HG03135 (cell line): ENCODE data around the gene TXLNG.
"Not testable (repeated sequence)": the region's sequence is repeated elsewhere in the genome, so short reads cannot be mapped to it uniquely, and the experiment has no call there.

Experiments used
- ATAC-seq: cut with Tn5 transposase; IDR thresholded peaks from one replicate; pipeline ENCODE4 v1.9.1; 2021; ENCODE audit warnings: mild to moderate bottlenecking, moderate library complexity; ENCODE audit not compliant: unreplicated experiment

Gene TXLNG

DNA sequence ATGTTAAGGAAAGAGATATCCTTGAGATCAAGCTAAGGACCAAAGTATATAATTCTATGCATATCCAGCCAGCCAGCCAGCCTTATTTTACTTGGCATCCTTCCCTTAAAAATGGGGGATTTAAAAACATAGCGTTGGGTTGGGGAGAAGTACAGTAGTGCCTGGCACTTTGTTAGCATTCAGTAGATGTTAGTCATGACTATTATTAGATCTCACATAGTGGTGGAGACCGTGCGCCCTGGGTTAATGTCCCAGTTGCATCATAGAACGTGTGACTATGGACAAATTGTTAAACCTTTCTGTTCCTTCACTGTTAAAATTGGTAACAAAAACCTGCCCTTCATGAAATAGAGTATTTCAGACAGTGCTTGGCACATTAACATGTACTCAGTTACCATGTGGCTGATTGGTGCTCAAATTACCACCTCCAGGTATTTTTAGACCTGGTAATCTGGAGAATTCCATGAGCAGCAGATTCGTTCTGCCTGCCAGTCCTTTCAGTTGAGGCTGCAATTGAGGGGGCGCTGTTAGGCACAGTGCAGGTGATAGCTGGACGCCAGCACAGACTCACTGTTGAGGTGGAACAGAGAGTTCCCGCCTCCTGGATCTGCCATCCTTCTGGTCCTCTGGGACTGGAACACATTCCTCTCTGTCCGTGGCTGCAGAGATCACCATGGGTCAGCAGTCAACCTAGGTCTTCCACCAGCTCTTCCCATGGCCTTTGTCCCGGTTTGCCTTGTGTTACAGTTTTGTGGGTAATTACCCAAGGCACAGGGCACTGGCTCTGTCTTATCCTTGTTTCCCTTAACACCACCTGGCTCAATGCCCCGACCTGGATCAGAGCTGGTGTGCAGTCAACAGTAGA, 52.2 kb downstream of the TXLNG start:
- ATAC-seq: no peak

DNA sequence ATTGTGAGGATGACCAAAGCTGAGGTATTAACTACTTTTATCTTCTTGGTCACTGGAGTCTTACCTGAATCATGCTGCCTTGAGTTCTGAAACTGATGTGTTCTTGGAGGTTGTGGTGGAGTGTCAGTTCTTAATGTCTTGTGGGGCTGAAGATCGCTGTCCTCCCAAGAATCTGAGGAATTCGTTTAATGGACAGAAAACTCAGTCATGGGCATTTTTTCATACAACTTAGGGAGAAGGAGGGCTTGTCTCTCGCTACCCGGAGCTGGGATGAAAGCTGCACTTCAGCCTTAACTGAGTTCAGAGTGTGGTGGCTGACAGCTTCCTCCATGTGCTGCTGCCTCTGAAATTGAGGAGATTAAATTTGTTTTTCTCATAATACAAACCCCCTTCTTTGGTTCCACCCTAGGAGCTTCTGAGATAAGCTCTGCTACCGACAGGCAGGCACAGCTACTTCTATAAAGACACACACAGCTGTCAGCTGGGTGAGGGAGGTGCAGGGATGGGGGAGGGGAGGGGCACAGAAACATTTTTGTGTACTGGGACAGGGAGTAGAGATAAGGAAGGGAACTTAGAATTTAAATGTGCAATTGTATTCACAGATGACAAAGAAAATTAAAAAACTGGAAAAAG, 53.1 kb downstream of the TXLNG start:
- no peak for ATAC-seq

- no peak for ATAC-seq
Measured at GRCh38 chrX:16839852-16840460, 53.7 kb downstream of the TXLNG start.

- no peak for ATAC-seq
Measured at GRCh38 chrX:16842684-16843083, 56.4 kb downstream of the TXLNG start.

DNA sequence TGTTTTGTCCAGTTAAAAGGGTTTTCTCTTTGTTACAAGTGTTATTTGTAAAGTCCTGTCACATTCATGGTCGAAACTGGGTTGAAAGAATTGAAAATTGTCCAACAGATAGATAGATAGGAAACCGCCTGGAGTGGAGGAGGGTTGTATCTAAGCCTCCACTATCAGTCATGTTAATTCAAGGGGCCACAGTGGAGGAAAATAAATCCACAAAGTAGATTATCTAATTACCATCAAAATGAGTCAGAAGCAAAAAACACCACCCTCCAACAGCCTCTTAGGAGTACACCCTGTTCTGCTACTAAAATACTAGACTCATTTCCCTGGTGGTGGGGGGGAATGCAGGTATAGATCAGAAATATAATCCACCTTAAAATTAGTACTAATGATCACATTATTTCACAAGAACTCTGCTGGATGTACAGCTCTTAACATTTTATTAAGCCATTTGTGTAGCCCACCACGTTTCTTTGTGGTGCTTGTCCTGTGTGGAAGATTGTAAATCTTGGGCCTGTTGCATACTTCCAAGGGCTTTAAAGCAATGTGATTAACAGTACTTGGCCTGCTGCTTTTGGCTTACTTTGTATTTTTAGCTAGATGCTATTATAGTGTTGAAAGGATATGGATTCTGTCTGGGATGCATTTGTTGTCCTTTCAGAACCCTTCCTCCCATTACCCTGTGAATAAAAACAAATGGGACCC, 57.1 kb downstream of the TXLNG start:
- ATAC-seq: no peak

DNA sequence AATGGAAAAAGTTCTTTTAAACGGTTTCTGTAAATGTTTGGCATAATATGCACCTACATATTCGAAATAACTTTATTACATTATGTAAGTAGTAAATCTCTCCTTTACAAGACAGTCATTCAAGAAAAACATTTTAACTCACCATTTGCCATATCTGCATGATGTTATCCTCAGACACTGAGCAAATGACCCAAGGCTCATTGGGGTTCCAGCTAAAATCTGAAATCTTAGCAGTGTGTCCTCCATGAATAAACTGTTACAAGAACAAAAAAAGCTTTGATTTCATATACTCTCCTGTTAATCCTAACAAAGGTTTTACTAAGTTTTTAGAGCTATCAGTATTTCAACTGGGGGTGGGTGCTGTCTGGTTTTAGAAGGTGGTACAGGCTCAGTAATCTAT, 59.4 kb downstream of the TXLNG start:
- no peak for ATAC-seq

DNA sequence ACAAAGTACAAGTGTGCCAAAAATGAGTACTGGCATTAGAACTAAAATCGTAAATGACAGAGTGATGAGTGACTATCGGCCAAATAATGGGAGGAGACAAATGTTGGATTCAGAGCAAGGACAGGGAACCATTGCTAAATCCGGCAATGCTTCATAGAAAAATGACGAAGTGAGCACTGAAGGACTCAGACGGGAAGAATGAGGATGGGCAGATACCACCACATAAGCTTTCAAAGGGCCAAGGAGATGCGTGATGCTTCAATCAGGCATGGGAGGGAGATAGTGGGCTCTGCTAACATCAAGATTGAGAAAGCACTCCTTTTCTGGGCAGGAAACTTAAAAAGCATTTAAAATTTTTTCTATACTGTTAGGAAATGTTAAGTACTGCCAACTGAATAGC, 62.3 kb downstream of the TXLNG start:
- ATAC-seq: no peak

DNA sequence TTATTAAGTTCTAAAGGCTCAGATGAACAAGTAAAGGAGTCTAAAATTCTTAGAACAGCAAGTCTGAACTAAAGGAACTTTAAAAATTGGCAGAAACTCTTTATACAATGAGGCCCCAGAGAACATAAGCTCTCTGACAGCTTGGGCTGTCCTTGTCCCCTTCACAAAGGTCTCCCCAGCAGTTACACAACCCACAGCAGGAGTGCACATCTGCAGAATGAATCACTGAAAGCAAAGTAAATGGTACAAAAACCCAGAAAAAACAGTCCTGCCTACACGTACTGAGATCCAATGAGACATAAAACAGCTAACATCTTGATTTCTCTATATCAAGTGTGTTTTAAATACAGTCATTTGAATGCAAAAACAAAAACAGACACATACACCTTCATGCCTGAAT, 65.2 kb downstream of the TXLNG start:
- no peak for ATAC-seq

DNA sequence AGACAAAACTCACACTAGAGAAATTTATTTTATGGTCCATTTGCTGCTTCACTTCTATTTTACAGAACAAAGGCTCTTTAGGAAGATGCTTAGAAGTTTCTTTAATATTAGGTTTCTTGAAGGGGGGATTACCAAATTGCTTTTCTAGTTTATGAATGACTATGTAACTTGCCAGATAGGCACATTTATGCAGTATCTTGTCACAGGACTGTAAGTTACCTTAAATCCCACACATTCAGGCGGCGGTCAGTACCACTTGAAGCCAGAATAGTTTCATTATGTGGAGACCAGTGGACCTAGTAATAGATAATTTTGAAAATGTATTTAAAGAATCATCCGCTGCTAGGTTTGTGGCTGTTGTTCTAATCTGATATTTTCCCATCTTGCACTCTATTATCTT, 65.6 kb downstream of the TXLNG start:
- ATAC-seq: no peak

DNA sequence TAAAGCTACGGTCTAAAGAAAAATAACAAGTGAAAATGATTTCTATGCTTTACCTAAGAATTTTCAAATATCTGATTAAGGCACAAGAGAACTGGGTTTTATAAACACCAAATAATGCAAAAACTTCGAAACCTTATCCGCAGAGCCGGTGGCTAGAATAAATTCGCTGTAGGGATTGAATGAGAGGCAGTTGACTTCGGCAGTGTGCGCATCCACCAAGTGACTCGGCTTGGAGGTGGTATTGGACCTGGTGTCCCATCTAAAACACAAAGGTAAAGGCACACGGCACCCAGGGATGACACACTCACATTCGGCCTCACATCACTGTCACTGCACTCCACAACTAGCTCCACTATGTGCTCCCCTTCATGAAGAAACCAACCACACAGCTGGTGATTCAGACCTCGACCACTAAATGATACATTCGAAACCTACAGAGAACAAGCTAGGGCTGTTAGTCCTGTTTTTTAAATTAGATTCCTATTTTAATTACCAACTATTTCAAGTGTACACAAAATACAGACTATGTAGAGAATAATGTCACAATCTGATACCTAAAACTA, 66.4 kb downstream of the TXLNG start:
- no peak for ATAC-seq

- no peak for ATAC-seq
Measured at GRCh38 chrX:16853537-16853936, 67.3 kb downstream of the TXLNG start.

DNA sequence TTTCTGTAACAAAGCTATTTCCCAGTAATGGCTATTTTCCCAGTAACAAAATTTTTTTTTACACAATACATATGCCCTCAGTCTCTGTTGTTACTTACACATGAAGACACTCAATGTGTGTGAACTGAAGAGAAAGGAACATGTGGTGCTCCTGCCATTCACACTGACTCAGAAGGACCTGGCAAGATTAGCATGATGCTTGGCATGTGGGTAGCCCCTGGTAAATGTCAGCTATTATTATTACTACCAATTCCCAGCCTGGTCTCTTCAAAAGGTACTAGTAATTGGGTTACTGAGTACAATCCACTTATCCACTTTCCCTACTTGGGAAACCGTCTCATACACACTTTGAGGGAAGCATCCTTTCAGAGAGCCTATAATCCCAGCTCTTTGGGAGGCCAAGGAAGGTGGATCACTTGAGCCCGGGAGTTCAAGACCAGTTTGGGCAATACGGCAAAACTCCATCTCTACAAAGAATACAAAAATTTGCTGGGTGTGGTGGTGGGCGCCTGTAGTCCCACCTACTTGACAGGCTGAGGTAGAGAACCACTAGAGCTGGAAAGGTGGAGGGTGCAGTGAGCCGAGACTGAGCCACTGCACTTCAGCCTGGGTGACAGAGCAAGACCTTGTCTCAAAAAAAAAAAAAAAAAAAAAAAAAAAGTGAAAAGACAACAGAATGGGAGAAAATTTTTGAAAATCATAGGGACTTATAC, 69.3 kb downstream of the TXLNG start:
- no peak for ATAC-seq

DNA sequence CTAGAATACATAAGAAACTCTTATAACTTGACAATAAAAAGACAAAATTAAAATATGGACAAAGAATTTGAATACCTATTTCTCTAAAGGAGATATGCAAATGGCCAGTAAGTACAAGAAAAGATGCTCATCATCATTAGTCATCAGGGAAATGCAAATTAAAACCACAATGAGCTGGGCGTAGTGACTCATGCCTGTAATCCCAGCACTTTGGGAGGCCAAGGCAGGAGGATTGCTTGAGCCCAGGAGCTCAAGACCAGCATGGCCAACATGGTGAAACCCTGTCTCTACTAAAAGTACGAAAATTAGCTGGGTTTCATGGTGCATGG, 69.8 kb downstream of the TXLNG start:
- not testable (repeated sequence) for ATAC-seq

GRCh38 chrX:16856744-16857143, 70.5 kb downstream of the TXLNG start:
- ATAC-seq: no peak

DNA sequence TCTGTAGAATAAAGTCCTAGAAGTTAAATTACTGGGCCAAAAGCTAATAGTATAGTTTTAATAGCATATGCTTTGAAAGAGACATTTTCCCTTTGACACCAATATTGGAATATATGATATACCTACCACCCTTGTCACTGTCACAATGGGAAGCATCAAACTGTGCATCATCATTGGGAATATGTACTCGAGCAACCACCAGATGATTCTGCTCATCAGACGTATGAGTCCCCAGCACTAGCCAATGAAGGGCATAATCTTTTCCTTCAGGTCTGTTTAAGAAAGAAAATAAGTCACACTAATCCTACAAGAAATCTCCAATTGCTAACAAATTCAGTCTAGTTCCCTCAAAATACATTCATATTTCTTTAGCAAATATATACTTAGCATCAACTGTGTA, 76.6 kb downstream of the TXLNG start:
- ATAC-seq: no peak

DNA sequence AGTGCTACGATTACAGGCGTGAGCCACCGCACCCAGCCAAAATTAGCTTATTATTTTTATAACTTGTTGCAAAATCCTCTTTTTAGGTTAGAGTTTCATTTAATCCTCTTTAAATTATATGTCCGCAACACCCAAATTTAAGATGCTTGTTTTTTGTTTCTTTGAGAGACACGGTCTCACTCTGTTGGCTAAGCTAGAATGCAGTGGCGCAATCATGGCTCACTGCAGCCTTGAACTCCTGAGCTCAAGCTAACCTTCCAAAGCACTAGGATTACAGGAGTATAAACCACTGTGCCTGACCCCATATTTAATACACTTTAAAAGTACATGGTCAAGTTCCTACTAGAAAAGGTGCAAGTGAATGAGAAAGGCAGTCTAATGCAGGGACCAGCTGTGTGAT, 81.7 kb downstream of the TXLNG start:
- no peak for ATAC-seq

- no peak for ATAC-seq
Measured at GRCh38 chrX:16868920-16869319, 82.7 kb downstream of the TXLNG start.

DNA sequence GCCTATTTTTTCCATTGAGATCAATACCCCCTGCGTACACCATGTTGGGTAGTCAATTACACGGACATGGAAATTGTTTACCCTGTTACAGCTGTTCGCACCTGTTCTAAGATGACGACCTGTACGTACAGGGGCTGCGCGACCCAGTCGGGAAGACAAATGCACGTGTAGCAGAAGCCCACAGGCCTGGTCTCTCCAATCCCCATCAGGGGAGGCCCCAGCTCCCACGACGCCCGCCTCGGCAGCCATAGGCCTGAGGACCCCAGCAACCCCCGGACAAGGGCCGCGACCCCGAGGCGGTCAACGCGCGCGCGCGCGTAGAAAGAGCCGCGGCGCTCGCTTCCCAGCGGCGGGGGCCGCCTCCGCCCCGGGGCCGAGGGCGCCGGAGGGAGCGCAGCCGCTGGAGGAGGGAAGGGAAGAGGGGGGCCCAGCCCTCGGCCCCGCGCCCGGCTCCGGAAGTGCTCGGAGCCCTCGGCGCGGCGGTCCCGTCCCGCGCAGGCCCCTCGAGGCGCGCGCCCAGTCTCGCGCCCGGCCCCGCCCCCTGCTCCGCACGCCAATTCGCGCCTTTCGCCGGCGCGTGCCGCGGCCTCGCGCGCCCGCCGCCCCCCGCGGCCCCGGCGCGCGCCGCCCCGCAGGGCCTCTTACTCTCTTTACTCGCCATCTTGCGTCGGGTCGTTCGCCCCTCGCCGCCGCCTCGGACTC, 83.3 kb downstream of the TXLNG start:
- ATAC-seq: peak; percentile 47

- peak; percentile 82 for ATAC-seq
Measured at GRCh38 chrX:16870095-16870861, 84.0 kb downstream of the TXLNG start, which contains the start of gene RBBP7. Gene RBBP7 (minus strand): TSS chrX:16870362. CDS start chrX:16870053, 309 bp downstream.
